Thyroid gland (tissue), 4 donors: ENCODE results near the gene PTPRH. TPM values are rescaled to one million over a fixed set of nuclear protein-coding genes. Genes with fewer than 3 reads are reported as not detected.

Experiments
- DNase-seq, 2 donors: peaks; one replicate each; pipeline ENCODE4 v3.0.0-alpha.2; 2019
- H3K27ac ChIP-seq, 3 donors: fragments of 200-600 bp; sonication (generic); 1 replicate in 2 of 3; 2 replicates in 1 of 3; pipeline ENCODE4 v1.5.1; 2016 to 2019; ENCODE audit warnings: mild to moderate bottlenecking in 1 of 3, moderate library complexity in 1 of 3
- H3K27me3 ChIP-seq: fragments of 200-600 bp; sonication (generic); one replicate; pipeline ENCODE4 v1.5.1; 2019
- H3K36me3 ChIP-seq, 2 donors: fragments of 200-600 bp; sonication (generic); one replicate each; pipeline ENCODE4 v1.5.1; 2016 to 2019
- H3K4me1 ChIP-seq, 2 donors: fragments of 200-600 bp; sonication (generic); one replicate each; pipeline ENCODE4 v1.5.1; 2017 to 2019
- H3K4me3 ChIP-seq, 3 donors: fragments of 200-600 bp; sonication (generic); replicated peaks in 1 of 3; 1 replicate in 2 of 3; 2 replicates in 1 of 3; pipeline ENCODE4 v1.5.1; 2016; ENCODE audit warnings: mild to moderate bottlenecking in 1 of 3
- H3K9me3 ChIP-seq: fragments of 200-600 bp; sonication (generic); one replicate; pipeline ENCODE4 v1.5.1; 2017
- POLR2A ChIP-seq, 2 donors: fragments of 450-650 bp; IDR thresholded peaks; one replicate each; pipeline ENCODE4 v1.6.1; 2017; ENCODE audit warnings: antibody characterized with exemption in 2 of 2, mild to moderate bottlenecking in 2 of 2, moderate library complexity in 1 of 2
- WGBS, 2 donors: methylation state at CpG; one replicate each; pipeline ENCODE4 v1.1.5; 2017; 5-methylcytosine and 5-hydroxymethylcytosine counted together
- intact Hi-C: fragments of 100-400 bp; cut with DNase I; formaldehyde crosslinking; loops from one replicate; pipeline ENCODE4 v1.15.1; 2023
- total RNA-seq, 4 donors: library from RNA; depleted of rRNA; stranded (reverse); fragments of >200 nt; gene quantifications; one replicate each; pipeline ENCODE4 v1.2.3, GENCODE V29; 2016
- TF ChIP-seq, protein P1 (sequence below), 6 experiments: fragments of 200-600 bp in 3 of 6; fragments of 450-650 bp in 3 of 6; sonication (generic) in 3 of 6; IDR thresholded peaks; one replicate each; pipeline ENCODE4 v1.5.1; 2016 to 2019; ENCODE audit warnings: antibody characterized with exemption in 6 of 6, mild to moderate bottlenecking in 2 of 6, inconsistent platforms in 1 of 6, moderate library complexity in 1 of 6

Gene PTPRH, protein sequence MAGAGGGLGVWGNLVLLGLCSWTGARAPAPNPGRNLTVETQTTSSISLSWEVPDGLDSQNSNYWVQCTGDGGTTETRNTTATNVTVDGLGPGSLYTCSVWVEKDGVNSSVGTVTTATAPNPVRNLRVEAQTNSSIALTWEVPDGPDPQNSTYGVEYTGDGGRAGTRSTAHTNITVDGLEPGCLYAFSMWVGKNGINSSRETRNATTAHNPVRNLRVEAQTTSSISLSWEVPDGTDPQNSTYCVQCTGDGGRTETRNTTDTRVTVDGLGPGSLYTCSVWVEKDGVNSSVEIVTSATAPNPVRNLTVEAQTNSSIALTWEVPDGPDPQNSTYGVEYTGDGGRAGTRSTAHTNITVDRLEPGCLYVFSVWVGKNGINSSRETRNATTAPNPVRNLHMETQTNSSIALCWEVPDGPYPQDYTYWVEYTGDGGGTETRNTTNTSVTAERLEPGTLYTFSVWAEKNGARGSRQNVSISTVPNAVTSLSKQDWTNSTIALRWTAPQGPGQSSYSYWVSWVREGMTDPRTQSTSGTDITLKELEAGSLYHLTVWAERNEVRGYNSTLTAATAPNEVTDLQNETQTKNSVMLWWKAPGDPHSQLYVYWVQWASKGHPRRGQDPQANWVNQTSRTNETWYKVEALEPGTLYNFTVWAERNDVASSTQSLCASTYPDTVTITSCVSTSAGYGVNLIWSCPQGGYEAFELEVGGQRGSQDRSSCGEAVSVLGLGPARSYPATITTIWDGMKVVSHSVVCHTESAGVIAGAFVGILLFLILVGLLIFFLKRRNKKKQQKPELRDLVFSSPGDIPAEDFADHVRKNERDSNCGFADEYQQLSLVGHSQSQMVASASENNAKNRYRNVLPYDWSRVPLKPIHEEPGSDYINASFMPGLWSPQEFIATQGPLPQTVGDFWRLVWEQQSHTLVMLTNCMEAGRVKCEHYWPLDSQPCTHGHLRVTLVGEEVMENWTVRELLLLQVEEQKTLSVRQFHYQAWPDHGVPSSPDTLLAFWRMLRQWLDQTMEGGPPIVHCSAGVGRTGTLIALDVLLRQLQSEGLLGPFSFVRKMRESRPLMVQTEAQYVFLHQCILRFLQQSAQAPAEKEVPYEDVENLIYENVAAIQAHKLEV
- 1 to 10 TPM in 1 of 4 donors, under 1 TPM in 2, not detected in 1; 0.11 to 2.6 (median 0.54) TPM for total RNA-seq

DNA sequence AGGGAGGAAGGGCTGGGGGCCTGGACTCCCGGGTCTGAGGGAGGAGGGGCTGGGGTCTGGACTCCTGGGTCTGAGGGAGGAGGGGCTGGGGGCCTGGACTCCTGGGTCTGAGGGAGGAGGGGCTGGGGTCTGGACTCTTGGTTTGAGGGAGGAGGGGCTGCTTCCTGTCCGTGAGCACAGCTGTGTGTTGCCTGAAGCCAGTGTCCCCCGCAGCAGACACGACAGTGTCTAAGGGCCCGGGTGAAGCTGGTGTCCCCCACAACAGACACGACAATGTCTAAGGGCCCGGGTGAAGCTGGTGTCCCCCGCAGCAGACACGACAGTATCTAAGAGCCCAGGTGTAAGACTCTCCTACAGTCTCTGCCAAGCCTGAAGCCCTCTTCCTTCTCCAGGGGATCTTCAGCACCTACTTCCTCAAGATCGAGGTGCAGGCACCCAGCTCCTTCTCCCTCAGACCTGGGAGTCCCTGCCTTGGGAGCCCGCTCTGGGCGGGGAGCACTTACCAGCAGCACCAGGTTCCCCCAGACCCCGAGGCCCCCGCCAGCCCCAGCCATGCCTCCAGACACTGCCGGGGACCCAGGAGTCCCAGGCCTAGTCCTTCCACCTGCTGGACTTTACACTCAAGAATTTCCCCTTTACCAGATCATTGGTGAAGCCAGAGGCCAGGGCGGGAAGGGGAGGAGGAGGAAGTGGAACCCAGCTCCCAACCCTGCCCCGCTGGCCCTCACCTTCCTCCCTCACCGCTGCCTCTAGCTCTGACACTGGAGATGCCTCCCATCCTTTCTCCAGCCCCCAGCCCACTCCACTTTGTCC, at the start of gene PTPRH:
TSS of gene PTPRH (minus strand) at position 622 of the 813 bp plus-strand sequence. CDS start at position 554, 68 bp downstream.
- DNase-seq = no peak
- intact Hi-C loops = no loop called here
- Histone ChIP-seq H3K36me3 (no peaks in the 10 kb centered on the region), H3K27ac (no peak within 1 kb of the TSS), H3K4me1 (peaks cover 0 to 8% of the 10 kb centered on the region in 2 donors), H3K27me3 (no peaks in the 10 kb centered on the region), H3K9me3 (no peaks in the 10 kb centered on the region), H3K4me3 (no peak within 1 kb of the TSS)
- WGBS, 2 donors = 55 to 70% methylated on average over 4 to 8 of the region's 18 CpGs
- TF ChIP-seq, protein P1, sequence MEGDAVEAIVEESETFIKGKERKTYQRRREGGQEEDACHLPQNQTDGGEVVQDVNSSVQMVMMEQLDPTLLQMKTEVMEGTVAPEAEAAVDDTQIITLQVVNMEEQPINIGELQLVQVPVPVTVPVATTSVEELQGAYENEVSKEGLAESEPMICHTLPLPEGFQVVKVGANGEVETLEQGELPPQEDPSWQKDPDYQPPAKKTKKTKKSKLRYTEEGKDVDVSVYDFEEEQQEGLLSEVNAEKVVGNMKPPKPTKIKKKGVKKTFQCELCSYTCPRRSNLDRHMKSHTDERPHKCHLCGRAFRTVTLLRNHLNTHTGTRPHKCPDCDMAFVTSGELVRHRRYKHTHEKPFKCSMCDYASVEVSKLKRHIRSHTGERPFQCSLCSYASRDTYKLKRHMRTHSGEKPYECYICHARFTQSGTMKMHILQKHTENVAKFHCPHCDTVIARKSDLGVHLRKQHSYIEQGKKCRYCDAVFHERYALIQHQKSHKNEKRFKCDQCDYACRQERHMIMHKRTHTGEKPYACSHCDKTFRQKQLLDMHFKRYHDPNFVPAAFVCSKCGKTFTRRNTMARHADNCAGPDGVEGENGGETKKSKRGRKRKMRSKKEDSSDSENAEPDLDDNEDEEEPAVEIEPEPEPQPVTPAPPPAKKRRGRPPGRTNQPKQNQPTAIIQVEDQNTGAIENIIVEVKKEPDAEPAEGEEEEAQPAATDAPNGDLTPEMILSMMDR (IDR thresholded peaks at IDR 0.05) = no peak
- TF ChIP-seq POLR2A (IDR thresholded peaks at IDR 0.05) = no peak

DNA sequence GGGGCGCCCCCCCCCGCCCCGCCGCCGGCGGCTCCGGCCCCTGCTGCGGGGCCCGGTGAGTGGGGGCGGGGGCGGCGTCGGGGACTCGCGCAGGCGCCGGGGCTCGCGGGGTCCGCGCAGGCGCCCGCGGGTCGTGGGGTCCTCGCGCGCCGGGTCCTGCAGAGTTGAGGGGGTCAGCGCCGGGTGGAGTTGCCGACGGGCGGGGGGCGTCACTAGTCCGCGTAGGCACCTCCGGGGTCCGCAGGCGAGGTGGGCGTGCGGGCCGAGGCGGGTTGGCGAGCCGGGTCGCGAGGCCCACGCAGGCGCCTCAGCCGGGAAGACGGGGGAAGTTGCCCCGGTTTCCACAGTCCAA, 49.2 kb upstream of the PTPRH start:
- WGBS, 2 donors = no CpG with 5 or more reads among the region's 53 CpGs

DNA sequence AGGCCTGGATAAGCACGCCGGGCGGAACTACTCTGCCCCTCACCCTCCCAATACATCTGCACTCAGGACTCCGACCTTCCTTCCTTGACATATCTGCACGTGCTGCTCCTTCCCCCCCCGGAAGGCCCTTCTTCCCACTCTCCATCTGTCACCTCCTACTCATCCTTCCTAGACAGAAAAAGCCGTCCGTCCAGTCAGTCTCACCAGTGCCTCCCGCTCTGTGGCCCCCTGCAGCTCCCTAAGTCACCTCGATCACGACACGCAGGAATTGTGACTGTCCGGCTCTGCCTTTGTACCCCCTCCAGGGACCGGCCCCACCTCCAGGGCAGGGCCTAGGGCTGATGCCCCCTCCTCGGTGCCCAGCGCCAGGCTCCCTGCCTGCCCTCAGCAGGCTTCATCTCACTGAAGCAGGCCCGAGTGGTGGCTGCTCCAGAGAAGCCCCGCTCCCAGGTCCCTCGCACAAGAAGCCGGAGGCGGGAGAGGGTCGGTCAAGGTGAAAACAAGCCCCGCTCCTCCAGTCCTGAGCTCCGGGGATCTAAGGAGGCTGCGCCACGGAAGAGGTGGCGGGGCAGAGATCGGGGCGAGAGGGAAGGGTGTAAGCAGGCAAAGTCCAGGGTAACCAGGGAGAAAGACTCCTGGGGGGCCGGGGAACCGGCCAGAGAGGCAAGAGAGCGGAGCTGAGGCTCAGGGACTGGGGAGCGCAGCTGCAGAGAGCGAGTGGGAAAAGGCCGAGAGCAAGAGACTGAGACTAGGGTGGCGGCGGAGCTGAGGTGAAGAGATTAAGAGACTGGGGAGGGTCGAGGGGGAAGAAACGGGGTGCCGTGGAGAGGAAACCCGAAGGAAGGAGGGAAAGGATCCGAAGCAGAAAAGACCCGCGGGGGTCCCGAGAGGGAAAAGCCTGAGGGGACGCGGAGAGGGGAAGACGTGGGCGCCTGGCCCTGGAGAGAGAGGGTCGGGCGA, 48.4 kb upstream of the PTPRH start:
- H3K27me3 ChIP-seq = no peaks in the 10 kb centered on the region
- TF ChIP-seq POLR2A (IDR thresholded peaks at IDR 0.05) = no peak
- TF ChIP-seq, protein P1 (IDR thresholded peaks at IDR 0.05) = no peak
- intact Hi-C loops = no loop called here
- peak overlapping the region; percentile 21 to 52 (median 44) for H3K27ac ChIP-seq
- H3K9me3 ChIP-seq = no peaks in the 10 kb centered on the region
- peak; percentile 11 to 28 for DNase-seq
- peak overlapping the region; percentile 88 to 93 (median 91) for H3K4me3 ChIP-seq
- WGBS, 2 donors = 3 to 4% methylated on average over 46 to 48 of the region's 51 CpGs
- H3K36me3 ChIP-seq = no peaks in the 10 kb centered on the region
- H3K4me1 ChIP-seq = peaks cover 49 to 57% of the 10 kb centered on the region in 2 donors

More for the DNA sequence above, 49.2 kb upstream of the PTPRH start:
- TF ChIP-seq, protein P1 (IDR thresholded peaks at IDR 0.05) = no peak
- no peak for TF ChIP-seq POLR2A (IDR thresholded peaks at IDR 0.05)
- DNase-seq = peak; percentile 32 to 42
- Histone ChIP-seq H3K4me3 (peak overlapping the region; percentile 25 to 93 (median 88)), H3K4me1 (peaks cover 47 to 50% of the 10 kb centered on the region in 2 donors), H3K9me3 (no peaks in the 10 kb centered on the region), H3K36me3 (no peaks in the 10 kb centered on the region), H3K27ac (peak overlapping the region; percentile 56 to 88 (median 86)), H3K27me3 (no peaks in the 10 kb centered on the region)
- intact Hi-C loops = no loop called here
